Middle frontal gyrus (tissue), 1 donor: ENCODE results near the gene EHD1.

Experiments
- DNase-seq: peaks from one replicate; pipeline ENCODE4 v3.0.0-alpha.2; 2015; ENCODE audit warnings: low spot score; ENCODE audit errors: extremely low spot score

Gene EHD1

GRCh38 chr11:64910451-64911093, 32.2 kb upstream of the EHD1 start:
- DNase-seq = no peak

GRCh38 chr11:64909653-64910343, 31.4 kb upstream of the EHD1 start:
- DNase-seq = no peak

DNA sequence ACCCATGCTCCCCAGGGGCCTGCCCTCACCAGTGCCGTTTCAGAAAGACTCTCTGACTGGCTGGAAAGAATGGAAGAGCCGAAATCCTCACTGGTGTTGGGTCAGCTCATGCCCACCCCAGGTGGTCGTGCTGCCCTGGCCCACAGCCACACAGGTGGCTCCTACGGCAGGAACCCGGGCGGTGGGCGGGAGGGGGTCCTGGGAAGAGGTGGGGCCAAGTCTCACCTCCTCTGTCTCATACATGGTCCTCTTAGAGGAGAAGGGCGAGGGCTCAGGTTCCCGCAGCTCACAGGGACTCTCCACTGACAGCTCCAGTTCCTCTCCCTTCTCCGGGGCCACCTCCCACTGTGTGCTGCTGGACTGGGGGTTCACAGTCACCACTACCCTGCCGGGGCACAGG, 30.3 kb upstream of the EHD1 start:
- no peak for DNase-seq

- DNase-seq = no peak
Measured at GRCh38 chr11:64906314-64906635, 27.9 kb upstream of the EHD1 start.

GRCh38 chr11:64905516-64906313, 27.3 kb upstream of the EHD1 start:
- DNase-seq = no peak

- no peak for DNase-seq
Measured at GRCh38 chr11:64903291-64903833, 24.9 kb upstream of the EHD1 start.

DNA sequence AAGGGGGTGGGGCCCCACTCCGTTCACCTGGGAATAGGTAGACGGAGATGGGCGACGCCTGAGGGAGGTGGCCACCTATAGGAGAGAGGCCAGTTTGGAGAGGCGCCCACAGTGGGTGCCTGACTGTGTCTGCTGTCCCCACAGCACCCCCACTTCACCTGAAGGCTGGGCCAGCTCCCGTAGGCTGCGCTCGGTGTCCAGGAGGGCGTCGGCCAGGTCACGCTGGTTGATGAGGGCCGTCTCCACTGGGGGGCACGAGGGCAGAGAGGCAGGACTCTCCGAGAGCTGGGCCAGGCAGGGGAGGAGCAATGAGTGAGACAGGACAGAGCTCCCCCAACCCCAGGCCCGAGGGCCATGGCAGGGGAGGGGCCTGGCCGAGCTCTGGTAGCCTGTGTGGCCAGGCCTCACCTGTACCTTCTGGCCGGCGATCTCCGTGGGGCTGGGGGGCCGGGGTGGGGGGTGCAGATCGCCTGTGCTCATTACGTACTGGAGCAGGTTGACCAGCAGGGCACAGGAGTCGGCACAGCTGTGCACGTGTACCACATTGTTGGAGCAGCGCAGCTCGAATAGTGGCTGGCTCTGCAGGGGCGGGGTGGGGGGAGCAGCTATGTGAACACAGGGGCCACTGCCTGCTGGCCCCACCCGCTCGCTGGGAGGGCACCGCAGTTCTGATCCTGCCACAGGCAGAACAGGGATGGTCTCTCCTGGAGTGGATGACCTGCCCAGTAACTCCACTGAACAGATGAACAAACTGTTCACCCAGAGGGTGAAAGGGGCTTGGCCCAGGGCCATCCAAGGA, 23.9 kb upstream of the EHD1 start:
- no peak for DNase-seq

DNA sequence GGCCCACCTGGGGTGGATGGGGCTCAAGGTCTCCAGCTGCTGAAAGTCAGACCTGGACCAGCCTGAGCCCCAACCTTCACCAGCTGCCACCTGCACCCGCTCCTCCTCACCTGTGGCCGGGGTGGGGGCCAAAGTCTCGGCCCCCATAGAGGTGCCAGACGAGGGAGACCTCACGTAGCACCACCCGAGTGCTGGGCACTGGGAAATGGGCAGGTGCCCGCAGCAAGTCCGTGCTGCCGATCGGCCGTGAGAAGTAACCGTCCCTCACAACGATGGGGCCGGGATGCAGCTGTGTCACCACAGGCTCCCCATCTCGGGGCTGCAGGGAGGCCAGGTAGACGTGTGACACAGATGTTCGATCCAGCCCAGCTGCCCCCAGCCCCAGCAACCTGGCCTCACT, 22.4 kb upstream of the EHD1 start:
- no peak for DNase-seq

GRCh38 chr11:64900263-64900678, 21.9 kb upstream of the EHD1 start:
- DNase-seq = no peak

GRCh38 chr11:64898541-64898940, 20.1 kb upstream of the EHD1 start:
- DNase-seq = no peak

GRCh38 chr11:64898076-64898445, 19.6 kb upstream of the EHD1 start:
- DNase-seq = no peak

- no peak for DNase-seq
Measured at GRCh38 chr11:64897381-64898075, 19.1 kb upstream of the EHD1 start.

DNA sequence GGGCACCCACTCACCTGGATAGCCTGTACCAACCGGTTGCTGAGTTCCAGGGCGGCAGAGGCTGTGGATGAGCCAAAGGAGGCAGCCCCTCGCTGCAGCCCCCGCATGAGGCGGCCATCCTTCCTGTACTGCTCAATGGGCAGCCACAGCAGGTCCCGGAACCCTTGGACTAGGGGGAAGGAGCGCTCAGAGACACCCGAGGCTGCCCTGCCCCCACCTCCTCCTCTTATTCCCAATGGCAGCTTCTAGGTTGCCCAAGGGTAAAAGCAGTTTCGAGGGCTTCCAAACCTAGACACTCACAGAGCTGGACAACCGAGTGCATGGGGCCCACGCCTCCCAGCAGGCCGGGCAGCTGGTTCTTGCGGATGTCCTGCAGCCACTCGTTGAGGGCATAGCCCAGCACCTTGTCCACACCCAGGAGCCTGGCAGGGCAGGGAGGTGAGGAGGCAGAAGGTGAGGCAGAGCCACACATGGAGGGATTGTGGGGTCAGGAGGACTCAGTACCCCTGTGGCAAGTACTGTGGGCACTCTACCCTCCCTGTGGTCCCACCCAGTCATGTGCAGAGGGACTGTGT, 18.1 kb upstream of the EHD1 start:
- no peak for DNase-seq

DNA sequence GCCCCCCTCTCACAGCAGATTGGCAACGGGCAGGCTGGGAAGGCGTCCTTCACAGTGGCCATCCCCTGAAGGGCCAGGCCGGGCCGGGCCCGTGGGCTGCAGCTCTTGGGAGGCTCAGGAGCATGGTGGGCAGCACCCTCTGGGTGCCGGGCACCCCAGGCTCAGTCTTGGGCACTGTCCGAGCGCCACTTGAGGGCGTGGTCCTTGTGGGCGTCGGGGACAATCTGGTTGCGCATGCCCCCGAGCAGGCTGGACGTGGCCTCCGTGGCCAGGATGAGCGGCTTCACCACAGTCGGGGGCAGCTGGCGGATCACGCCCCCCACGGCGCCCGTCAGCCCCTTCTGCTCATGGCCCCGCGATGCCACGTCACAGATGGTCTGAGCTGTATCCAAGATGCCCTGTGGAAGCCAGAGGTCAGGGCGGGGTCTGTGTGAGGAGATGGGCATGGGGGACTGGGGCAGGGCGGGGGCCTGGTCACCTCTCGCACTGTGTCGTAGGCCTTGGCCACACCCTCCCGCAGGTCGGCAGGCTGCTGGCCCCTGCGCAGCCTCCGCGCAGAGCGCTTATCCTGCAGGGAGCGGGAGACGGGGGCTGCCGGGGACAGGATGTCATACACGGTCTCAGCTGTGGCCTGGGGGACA, 16.5 kb upstream of the EHD1 start:
- no peak for DNase-seq

GRCh38 chr11:64894070-64894811, 15.8 kb upstream of the EHD1 start:
- DNase-seq = no peak

- DNase-seq = no peak
Measured at GRCh38 chr11:64893194-64894069, 15.0 kb upstream of the EHD1 start.

- DNase-seq = no peak
Measured at GRCh38 chr11:64892838-64893193, 14.4 kb upstream of the EHD1 start.

DNA sequence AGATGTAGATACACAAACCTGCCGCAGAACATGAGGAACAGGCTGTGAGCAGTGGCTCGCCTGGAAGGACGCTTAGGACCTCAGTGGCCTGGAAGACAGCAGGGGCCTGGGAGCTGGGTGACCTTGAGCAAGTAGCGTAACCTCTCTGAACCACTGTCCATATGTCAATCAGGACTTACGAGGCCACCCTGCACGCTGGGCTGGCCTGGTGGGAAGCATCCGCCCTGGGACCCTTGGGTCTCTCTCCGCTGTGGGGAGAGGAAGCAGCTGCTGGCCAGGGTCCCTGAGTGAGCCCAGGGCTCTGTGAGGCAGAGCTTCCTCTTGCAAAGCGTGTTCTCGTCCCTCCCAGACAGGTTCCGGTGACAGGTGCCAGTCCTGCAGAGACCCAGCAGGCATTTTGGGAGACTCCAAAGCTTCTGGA, 14.0 kb upstream of the EHD1 start:
- no peak for DNase-seq
